WERI-Rb-1 (cell line): Measurements from ENCODE around the gene CACNA2D2.

Source experiments
- DNase-seq: peaks from one replicate; pipeline ENCODE4 v3.0.0-alpha.2; 2020
- H3K27ac ChIP-seq: fragments of 250-450 bp; sonication (Bioruptor Pico); 2 replicates; pipeline ENCODE4 v1.5.1; 2020; ENCODE audit warnings: mild to moderate bottlenecking, moderate library complexity
- H3K27me3 ChIP-seq: fragments of 250-450 bp; sonication (Bioruptor Pico); 2 replicates; pipeline ENCODE4 v1.5.1; 2021; ENCODE audit warnings: mild to moderate bottlenecking, low read depth, moderate library complexity; ENCODE audit not compliant: insufficient read depth, severe bottlenecking
- H3K36me3 ChIP-seq: fragments of 250-450 bp; sonication (Bioruptor Pico); 2 replicates; pipeline ENCODE4 v1.5.1; 2020; ENCODE audit warnings: mild to moderate bottlenecking, moderate library complexity
- H3K4me3 ChIP-seq: 2 replicates; pipeline ENCODE4 v1.5.1; 2011; ENCODE audit warnings: low read depth, mild to moderate bottlenecking, control low read depth, low read length
- H3K9me3 ChIP-seq: fragments of 250-450 bp; sonication (Bioruptor Pico); 2 replicates; pipeline ENCODE4 v1.5.1; 2021; ENCODE audit warnings: mild to moderate bottlenecking, moderate library complexity; ENCODE audit not compliant: severe bottlenecking
- CTCF ChIP-seq: IDR thresholded peaks from 2 replicates; pipeline ENCODE4 v1.5.1; 2011; ENCODE audit warnings: low read depth, mild to moderate bottlenecking, control low read depth, inconsistent platforms, low read length

The CACNA2D2 gene

GRCh38 chr3:50320853-50321335 is 182.5 kb downstream of the CACNA2D2 start:
- DNase-seq = peak; percentile 79
- TF ChIP-seq CTCF = no peak
- Histone ChIP-seq H3K4me3 (peak overlapping the region; percentile 74), H3K27ac (peak overlapping the region; percentile 100), H3K9me3 (no peaks in the 10 kb centered on the region), H3K36me3 (peaks cover 48% of the 10 kb centered on the region), H3K27me3 (no peaks in the 10 kb centered on the region)

GRCh38 chr3:50319894-50320625 is 183.4 kb downstream of the CACNA2D2 start:
- DNase-seq = no peak
- H3K27ac ChIP-seq = peak overlapping the region; percentile 100
- 0 out of 2 replicates have a peak, but pooled peaks have one; percentile 14 for TF ChIP-seq CTCF

GRCh38 chr3:50319181-50319893 is 184.1 kb downstream of the CACNA2D2 start:
- Histone ChIP-seq H3K36me3 (peaks cover 41% of the 10 kb centered on the region), H3K4me3 (no peak overlapping the region), H3K27ac (no peak overlapping the region), H3K9me3 (no peaks in the 10 kb centered on the region), H3K27me3 (no peaks in the 10 kb centered on the region)
- TF ChIP-seq CTCF = no peak
- no peak for DNase-seq

More at GRCh38 chr3:50319894-50320625, 183.4 kb downstream of the CACNA2D2 start:
- no peaks in the 10 kb centered on the region for H3K9me3 ChIP-seq
- H3K36me3 ChIP-seq = peaks cover 48% of the 10 kb centered on the region
- H3K27me3 ChIP-seq = no peaks in the 10 kb centered on the region
- peak overlapping the region; percentile 74 for H3K4me3 ChIP-seq

- no peak overlapping the region for H3K27ac ChIP-seq
Observed at GRCh38 chr3:50318615-50319014, 184.8 kb downstream of the CACNA2D2 start.

GRCh38 chr3:50318163-50318562 is 185.3 kb downstream of the CACNA2D2 start:
- peaks cover 37% of the 10 kb centered on the region for H3K36me3 ChIP-seq
- H3K27ac ChIP-seq = no peak overlapping the region
- H3K9me3 ChIP-seq = no peaks in the 10 kb centered on the region
- DNase-seq = no peak
- no peak overlapping the region for H3K4me3 ChIP-seq
- H3K27me3 ChIP-seq = no peaks in the 10 kb centered on the region
- no peak for TF ChIP-seq CTCF

More at GRCh38 chr3:50318615-50319014, 184.8 kb downstream of the CACNA2D2 start:
- Histone ChIP-seq H3K4me3 (no peak overlapping the region), H3K36me3 (peaks cover 40% of the 10 kb centered on the region), H3K9me3 (no peaks in the 10 kb centered on the region), H3K27me3 (no peaks in the 10 kb centered on the region)
- no peak for TF ChIP-seq CTCF
- no peak for DNase-seq
